Thyroid gland (tissue), 4 donors: ENCODE results near the gene TSHB. TPM values are rescaled to one million over a fixed set of nuclear protein-coding genes. Genes with fewer than 3 reads are reported as not detected.
A peak's percentile ranks its signal among the peaks of the same experiment; 100 is the strongest.

ENCODE experiments used
- DNase-seq, 2 donors: peaks; one replicate each; pipeline ENCODE4 v3.0.0-alpha.2; 2019
- H3K27ac ChIP-seq, 3 donors: fragments of 200-600 bp; sonication (generic); 1 replicate in 2 of 3; 2 replicates in 1 of 3; pipeline ENCODE4 v1.5.1; 2016 to 2019; ENCODE audit warnings: mild to moderate bottlenecking in 1 of 3, moderate library complexity in 1 of 3
- H3K27me3 ChIP-seq: fragments of 200-600 bp; sonication (generic); one replicate; pipeline ENCODE4 v1.5.1; 2019
- H3K36me3 ChIP-seq, 2 donors: fragments of 200-600 bp; sonication (generic); one replicate each; pipeline ENCODE4 v1.5.1; 2016 to 2019
- H3K4me1 ChIP-seq, 2 donors: fragments of 200-600 bp; sonication (generic); one replicate each; pipeline ENCODE4 v1.5.1; 2017 to 2019
- H3K4me3 ChIP-seq, 3 donors: fragments of 200-600 bp; sonication (generic); replicated peaks in 1 of 3; 1 replicate in 2 of 3; 2 replicates in 1 of 3; pipeline ENCODE4 v1.5.1; 2016; ENCODE audit warnings: mild to moderate bottlenecking in 1 of 3
- H3K9me3 ChIP-seq: fragments of 200-600 bp; sonication (generic); one replicate; pipeline ENCODE4 v1.5.1; 2017
- POLR2A ChIP-seq, 2 donors: fragments of 450-650 bp; IDR thresholded peaks; one replicate each; pipeline ENCODE4 v1.6.1; 2017; ENCODE audit warnings: antibody characterized with exemption in 2 of 2, mild to moderate bottlenecking in 2 of 2, moderate library complexity in 1 of 2
- WGBS, 2 donors: methylation state at CpG; one replicate each; pipeline ENCODE4 v1.1.5; 2017; 5-methylcytosine and 5-hydroxymethylcytosine counted together
- intact Hi-C: fragments of 100-400 bp; cut with DNase I; formaldehyde crosslinking; loops from one replicate; pipeline ENCODE4 v1.15.1; 2023
- total RNA-seq, 4 donors: library from RNA; depleted of rRNA; stranded (reverse); fragments of >200 nt; gene quantifications; one replicate each; pipeline ENCODE4 v1.2.3, GENCODE V29; 2016
- TF ChIP-seq, protein P1 (sequence below), 6 experiments: fragments of 200-600 bp in 3 of 6; fragments of 450-650 bp in 3 of 6; sonication (generic) in 3 of 6; IDR thresholded peaks; one replicate each; pipeline ENCODE4 v1.5.1; 2016 to 2019; ENCODE audit warnings: antibody characterized with exemption in 6 of 6, mild to moderate bottlenecking in 2 of 6, inconsistent platforms in 1 of 6, moderate library complexity in 1 of 6

TSHB gene
- total RNA-seq, 4 donors from 2014 or later: not detected

DNA sequence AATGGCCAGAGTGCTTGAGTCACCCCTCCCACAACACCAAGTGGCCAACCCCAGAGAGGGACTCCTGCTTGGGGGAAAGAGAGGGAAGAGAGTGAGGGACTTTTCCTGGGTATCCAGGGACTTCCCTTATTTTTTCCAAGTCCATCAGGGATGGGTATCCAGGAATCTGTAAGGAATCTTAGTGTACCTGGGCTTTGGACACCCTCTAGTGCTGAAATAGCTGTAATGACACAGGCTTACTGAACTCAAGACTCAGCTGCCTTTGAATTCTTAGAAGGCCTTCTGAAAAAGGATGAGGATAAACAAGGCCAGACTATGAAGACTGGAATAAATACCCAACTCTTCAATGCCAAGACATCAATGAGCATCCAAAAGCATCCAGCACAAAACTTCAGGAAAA is 12.0 kb downstream of the TSHB start:
- Histone ChIP-seq H3K9me3 (no peaks in the 10 kb centered on the region), H3K36me3 (no peaks in the 10 kb centered on the region), H3K27ac (no peak overlapping the region), H3K27me3 (no peaks in the 10 kb centered on the region), H3K4me1 (no peaks in the 10 kb centered on the region), H3K4me3 (no peak overlapping the region)
- TF ChIP-seq, protein P1, sequence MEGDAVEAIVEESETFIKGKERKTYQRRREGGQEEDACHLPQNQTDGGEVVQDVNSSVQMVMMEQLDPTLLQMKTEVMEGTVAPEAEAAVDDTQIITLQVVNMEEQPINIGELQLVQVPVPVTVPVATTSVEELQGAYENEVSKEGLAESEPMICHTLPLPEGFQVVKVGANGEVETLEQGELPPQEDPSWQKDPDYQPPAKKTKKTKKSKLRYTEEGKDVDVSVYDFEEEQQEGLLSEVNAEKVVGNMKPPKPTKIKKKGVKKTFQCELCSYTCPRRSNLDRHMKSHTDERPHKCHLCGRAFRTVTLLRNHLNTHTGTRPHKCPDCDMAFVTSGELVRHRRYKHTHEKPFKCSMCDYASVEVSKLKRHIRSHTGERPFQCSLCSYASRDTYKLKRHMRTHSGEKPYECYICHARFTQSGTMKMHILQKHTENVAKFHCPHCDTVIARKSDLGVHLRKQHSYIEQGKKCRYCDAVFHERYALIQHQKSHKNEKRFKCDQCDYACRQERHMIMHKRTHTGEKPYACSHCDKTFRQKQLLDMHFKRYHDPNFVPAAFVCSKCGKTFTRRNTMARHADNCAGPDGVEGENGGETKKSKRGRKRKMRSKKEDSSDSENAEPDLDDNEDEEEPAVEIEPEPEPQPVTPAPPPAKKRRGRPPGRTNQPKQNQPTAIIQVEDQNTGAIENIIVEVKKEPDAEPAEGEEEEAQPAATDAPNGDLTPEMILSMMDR (IDR thresholded peaks at IDR 0.05): no peak
- TF ChIP-seq POLR2A (IDR thresholded peaks at IDR 0.05): no peak
- DNase-seq: no peak
- intact Hi-C loops: no loop called here

DNA sequence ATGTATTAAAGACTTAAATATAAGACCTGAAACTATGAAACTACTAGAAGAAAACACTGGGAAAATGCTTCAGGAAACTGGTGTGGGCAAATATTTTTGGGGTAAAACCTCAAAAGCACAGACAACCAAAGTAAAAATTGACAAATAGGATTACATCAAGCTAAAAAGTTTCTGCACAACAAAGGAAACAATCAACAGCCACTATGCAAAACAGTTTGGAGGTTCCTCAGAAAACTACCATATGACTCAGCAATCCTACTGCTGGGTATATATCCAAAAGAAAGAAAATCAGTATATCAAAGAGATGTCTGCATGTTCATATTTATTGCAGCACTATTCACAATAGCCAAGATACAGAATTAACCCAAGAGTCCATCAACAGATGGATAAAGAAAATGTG is 17.1 kb downstream of the TSHB start:
- intact Hi-C loops: no loop called here
- no peaks in the 10 kb centered on the region for H3K36me3 ChIP-seq
- no peak for DNase-seq
- H3K27ac ChIP-seq: no peak overlapping the region
- TF ChIP-seq POLR2A (IDR thresholded peaks at IDR 0.05): no peak
- TF ChIP-seq, protein P1 (IDR thresholded peaks at IDR 0.05): no peak
- no peaks in the 10 kb centered on the region for H3K27me3 ChIP-seq
- no peak overlapping the region for H3K4me3 ChIP-seq
- H3K9me3 ChIP-seq: no peaks in the 10 kb centered on the region
- H3K4me1 ChIP-seq: no peaks in the 10 kb centered on the region

DNA sequence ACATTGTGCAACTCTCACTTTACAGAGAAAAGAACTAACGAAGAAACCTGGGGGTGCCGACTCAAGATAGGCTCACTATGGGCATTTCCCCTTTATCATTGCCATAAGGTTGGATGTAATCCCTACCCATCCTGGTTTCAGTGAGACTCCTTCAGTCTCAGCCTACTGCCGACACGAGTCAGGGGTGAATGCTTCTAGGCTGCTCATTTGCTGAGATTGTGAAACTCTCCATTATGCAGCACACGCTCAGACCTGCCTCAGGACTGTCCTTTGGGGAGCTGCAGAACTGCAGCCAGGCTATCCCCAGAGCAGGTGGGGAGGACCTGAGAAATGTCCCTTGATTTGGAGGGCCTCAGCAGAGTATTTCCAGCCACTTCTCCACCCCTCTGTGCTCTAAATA is 22.2 kb downstream of the TSHB start:
- peaks cover 12 to 18% of the 10 kb centered on the region in 2 donors for H3K4me1 ChIP-seq
- intact Hi-C loops: loop anchor here (10.0 kb wide), 1 partner anchor 63 kb away; no protein-coding TSS in a partner anchor
- H3K4me3 ChIP-seq: no peak overlapping the region
- WGBS, 2 donors: 83 to 92% methylated on average over 5 of the region's 5 CpGs
- TF ChIP-seq POLR2A (IDR thresholded peaks at IDR 0.05): no peak
- TF ChIP-seq, protein P1 (IDR thresholded peaks at IDR 0.05): no peak
- no peaks in the 10 kb centered on the region for H3K27me3 ChIP-seq
- no peak overlapping the region for H3K27ac ChIP-seq
- no peaks in the 10 kb centered on the region for H3K9me3 ChIP-seq
- no peak for DNase-seq
- no peaks in the 10 kb centered on the region for H3K36me3 ChIP-seq

DNA sequence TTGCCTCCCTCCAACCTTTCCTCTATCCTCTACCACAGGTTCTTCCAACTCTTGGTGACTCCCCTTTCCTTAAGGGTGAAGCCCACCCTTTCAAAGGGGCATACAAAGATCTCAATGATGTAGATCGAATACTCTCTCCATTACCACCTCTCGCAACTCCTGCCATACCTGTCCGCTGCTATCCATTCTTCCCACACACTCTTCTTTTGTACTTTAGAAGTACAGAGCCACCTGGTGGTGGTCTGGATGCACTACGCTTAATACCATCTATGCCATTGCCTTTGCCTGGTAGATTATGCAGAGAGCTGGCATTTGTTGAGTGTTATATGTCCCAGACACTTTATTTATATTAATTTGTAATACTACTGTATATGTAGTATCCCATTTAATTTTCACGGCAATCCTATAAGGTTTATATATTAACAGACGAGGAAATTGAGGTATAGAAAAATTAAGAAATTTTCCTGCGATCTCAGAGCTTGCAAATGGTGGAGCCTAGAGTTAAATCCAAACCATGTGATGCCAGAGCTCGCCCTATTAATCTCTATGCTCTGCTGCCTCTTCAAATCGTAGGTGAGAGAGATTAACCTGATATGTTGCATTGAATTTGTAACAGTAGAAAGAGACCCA is 22.9 kb downstream of the TSHB start:
- WGBS, 2 donors: 40 to 41% methylated on average over 9 of the region's 9 CpGs
- DNase-seq: peak; percentile 73 to 76
- intact Hi-C loops: loop anchor here (10.0 kb wide), 1 partner anchor 62 kb away; no protein-coding TSS in a partner anchor
- Histone ChIP-seq H3K27ac (no peak overlapping the region), H3K27me3 (no peaks in the 10 kb centered on the region), H3K36me3 (no peaks in the 10 kb centered on the region), H3K4me3 (no peak overlapping the region), H3K4me1 (peaks cover 20 to 25% of the 10 kb centered on the region in 2 donors), H3K9me3 (no peaks in the 10 kb centered on the region)
- TF ChIP-seq, protein P1 (IDR thresholded peaks at IDR 0.05): peak; percentile 27 to 86 (median 79)
- no peak for TF ChIP-seq POLR2A (IDR thresholded peaks at IDR 0.05)

DNA sequence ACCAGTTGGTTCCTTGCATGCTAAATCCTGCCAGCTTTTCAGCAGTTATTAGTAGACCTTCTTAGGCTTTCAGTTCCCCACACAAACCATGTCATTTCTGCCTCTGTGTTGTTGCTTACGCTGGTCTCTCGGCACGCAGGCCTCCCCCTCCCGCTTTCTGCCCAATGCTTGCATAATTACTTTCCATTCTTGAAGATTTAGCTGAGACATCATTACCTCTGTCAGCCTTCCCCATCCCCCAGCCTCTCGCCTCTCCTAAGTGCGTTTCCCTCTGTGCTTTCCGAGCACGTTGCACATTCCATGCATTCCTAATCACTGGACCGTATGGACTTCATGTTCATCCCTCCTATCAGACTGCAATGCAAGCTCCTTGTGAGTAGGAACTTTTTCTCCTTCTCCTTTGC is 26.8 kb downstream of the TSHB start:
- peak overlapping the region; percentile 80 to 94 (median 84) for H3K27ac ChIP-seq
- 14 to 25% methylated on average over 9 of the region's 9 CpGs for WGBS, 2 donors
- peak; percentile 95 to 96 for DNase-seq
- H3K9me3 ChIP-seq: no peaks in the 10 kb centered on the region
- no peak overlapping the region for H3K4me3 ChIP-seq
- no peaks in the 10 kb centered on the region for H3K27me3 ChIP-seq
- no peaks in the 10 kb centered on the region for H3K36me3 ChIP-seq
- intact Hi-C loops: loop anchor here (10.0 kb wide), 1 partner anchor 58 kb away; no protein-coding TSS in a partner anchor
- H3K4me1 ChIP-seq: peaks cover 31 to 33% of the 10 kb centered on the region in 2 donors
- TF ChIP-seq, protein P1 (IDR thresholded peaks at IDR 0.05): no peak
- peak in 1 of 2 donors; percentile 68 for TF ChIP-seq POLR2A (IDR thresholded peaks at IDR 0.05)
